ENCODE measurements around the gene CDHR2. TPM values are rescaled to one million over a fixed set of nuclear protein-coding genes. Genes with fewer than 3 reads are reported as not detected.

CDHR2 gene
- total RNA-seq, 1 experiment from 2014 or later, result 0.63 TPM

- H3K27me3 Mint-ChIP-seq (ENCODE audit: low read depth), result no peaks in the 10 kb centered on the region
- ChIA-PET CTCF (interaction anchor here (1.0 to 1.7 kb wide), 2 partner anchors 9 to 81 kb away, joined by 3 to 4 read pairs; partner anchors contain the start of gene FAF2), POLR2A (interaction anchor here (0.7 kb wide), 1 partner anchor 960 kb away, joined by 6 read pairs; no protein-coding TSS in a partner anchor)
- DNase-seq (ENCODE audit: low spot score) (no peak), ATAC-seq (no peak)
- no peak overlapping the region for H3K4me3 Mint-ChIP-seq
- no peaks in the 10 kb centered on the region for H3K9me3 Mint-ChIP-seq
- TF ChIP-seq ZSCAN18 (CRISPR knock-in tag; IDR thresholded peaks at IDR 0.05) (no peak), ETV6 (CRISPR knock-in tag; IDR thresholded peaks at IDR 0.05) (no peak), ZNF416 (CRISPR knock-in tag; IDR thresholded peaks at IDR 0.05) (no peak), FOXK1 (CRISPR knock-in tag; IDR thresholded peaks at IDR 0.05) (no peak), CDX4 (CRISPR knock-in tag; IDR thresholded peaks at IDR 0.05; ENCODE audit: borderline replicate concordance) (no peak), USF2 (CRISPR knock-in tag; IDR thresholded peaks at IDR 0.05) (no peak), ZNF425 (CRISPR knock-in tag; conservative IDR thresholded peaks at IDR 0.05) (no peak)
- peaks cover 27% of the 10 kb centered on the region for H3K36me3 Mint-ChIP-seq
- H3K4me1 Mint-ChIP-seq, result peaks cover 6% of the 10 kb centered on the region
- H3K27ac Mint-ChIP-seq, result no peak overlapping the region; the same call in 1 of the 2 replicates
These were observed 20.4 kb upstream of the CDHR2 start for GRCh38 chr5:176528761-176529115.

GRCh38 chr5:176529116-176529740 is 19.9 kb upstream of the CDHR2 start:
- DNase-seq (ENCODE audit: low spot score) (no peak), ATAC-seq (no peak)
- H3K4me1 Mint-ChIP-seq, result peaks cover 11% of the 10 kb centered on the region
- ChIA-PET CTCF (interaction anchor here (1.0 kb wide), 1 partner anchor 9 kb away, joined by 3 read pairs; no protein-coding TSS in a partner anchor), POLR2A (interaction anchor here (0.7 kb wide), 1 partner anchor 960 kb away, joined by 6 read pairs; no protein-coding TSS in a partner anchor)
- no peak overlapping the region for H3K4me3 Mint-ChIP-seq
- H3K27ac Mint-ChIP-seq, result no peak overlapping the region
- no peaks in the 10 kb centered on the region for H3K9me3 Mint-ChIP-seq
- H3K36me3 Mint-ChIP-seq, result peaks cover 29% of the 10 kb centered on the region
- H3K27me3 Mint-ChIP-seq (ENCODE audit: low read depth), result no peaks in the 10 kb centered on the region
- no peak for TF ChIP-seq MLX (CRISPR knock-in tag; IDR thresholded peaks at IDR 0.05)
- no peak for TF ChIP-seq ZNF263 (CRISPR knock-in tag; IDR thresholded peaks at IDR 0.05; ENCODE audit: low read depth)
- TF ChIP-seq HMGXB4 (CRISPR knock-in tag; IDR thresholded peaks at IDR 0.05), result no peak
- no peak for TF ChIP-seq ZNF425 (CRISPR knock-in tag; conservative IDR thresholded peaks at IDR 0.05)
- TF ChIP-seq STAT6 (CRISPR knock-in tag; conservative IDR thresholded peaks at IDR 0.05; ENCODE audit: low read depth), result no peak
- TF ChIP-seq MAX (CRISPR knock-in tag; IDR thresholded peaks at IDR 0.05), result no peak
- no peak for TF ChIP-seq TEAD4 (CRISPR knock-in tag; IDR thresholded peaks at IDR 0.05)
- TF ChIP-seq SOX15 (CRISPR knock-in tag; IDR thresholded peaks at IDR 0.05), result no peak
- no peak for TF ChIP-seq FOXP1 (CRISPR knock-in tag; IDR thresholded peaks at IDR 0.05; ENCODE audit: borderline replicate concordance)
- no peak for TF ChIP-seq ZNF423 (CRISPR knock-in tag; IDR thresholded peaks at IDR 0.05)
- TF ChIP-seq USF2 (CRISPR knock-in tag; IDR thresholded peaks at IDR 0.05), result no peak
- TF ChIP-seq ZNF671 (CRISPR knock-in tag; IDR thresholded peaks at IDR 0.05), result no peak
- TF ChIP-seq RELA (CRISPR knock-in tag; IDR thresholded peaks at IDR 0.05; ENCODE audit: borderline replicate concordance), result no peak
